Transverse colon (tissue), 3 donors: ENCODE data around the gene IKZF1.

Experiments
- POLR2A ChIP-seq: fragments of 450-650 bp; IDR thresholded peaks from one replicate; pipeline ENCODE4 v1.6.1; 2016; ENCODE audit warnings: antibody characterized with exemption, mild to moderate bottlenecking, moderate library complexity
- TF ChIP-seq, protein P1 (sequence below), 5 experiments: fragments of 200-600 bp in 3 of 5; fragments of 450-650 bp in 2 of 5; sonication (generic) in 3 of 5; IDR thresholded peaks; 1 replicate in 2 of 5; 2 replicates in 3 of 5; pipeline ENCODE4 v1.5.1; 2016 to 2017; ENCODE audit warnings: antibody characterized with exemption in 5 of 5, inconsistent platforms in 3 of 5, mild to moderate bottlenecking in 2 of 5, moderate library complexity in 1 of 5

DNA sequence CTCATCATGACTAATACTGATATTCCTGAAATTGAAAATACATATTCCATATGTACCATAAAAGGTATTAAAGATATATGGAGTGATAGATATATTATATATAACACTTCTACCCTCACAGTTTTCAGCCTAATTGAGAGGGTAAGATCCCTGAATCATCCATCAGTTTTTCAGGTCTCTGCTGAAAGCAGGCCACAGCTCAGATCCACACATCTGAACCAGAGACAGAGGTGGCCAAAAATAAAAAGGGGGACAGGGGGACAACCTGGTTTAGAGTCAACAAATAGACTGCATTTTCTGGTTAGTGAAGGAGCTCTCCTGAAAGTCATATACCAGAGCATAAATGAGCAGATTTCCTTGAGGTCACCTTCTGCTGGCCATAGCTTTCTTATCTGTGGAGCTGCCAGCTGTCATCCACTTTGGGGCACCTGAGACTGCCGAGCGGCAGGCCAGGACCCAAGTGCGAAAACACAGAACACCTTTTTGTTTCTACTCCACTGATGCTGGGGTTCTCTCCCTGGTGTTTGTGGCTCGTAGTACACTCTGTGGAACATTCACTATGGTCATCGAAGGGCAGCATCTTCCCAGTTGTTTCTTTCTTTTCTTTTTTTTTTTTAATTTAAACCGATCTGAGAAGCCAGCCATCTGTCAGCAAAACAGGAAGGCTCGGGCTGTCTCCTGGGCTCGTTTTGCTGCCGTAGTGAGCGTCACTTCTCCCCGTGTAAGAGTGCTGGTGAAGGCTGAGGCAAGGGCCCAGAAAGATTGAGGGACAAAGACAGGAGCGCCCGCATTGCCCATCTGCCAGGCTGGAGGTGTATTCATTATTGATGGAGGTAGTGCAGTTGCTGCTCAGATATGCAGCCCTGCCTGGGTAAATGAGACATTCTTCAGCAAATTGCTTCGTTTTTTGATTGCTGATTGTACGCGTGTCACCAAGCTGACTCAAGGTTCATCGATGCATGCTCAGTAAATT, 13.5 kb downstream of the IKZF1 start:
- TF ChIP-seq, protein P1, sequence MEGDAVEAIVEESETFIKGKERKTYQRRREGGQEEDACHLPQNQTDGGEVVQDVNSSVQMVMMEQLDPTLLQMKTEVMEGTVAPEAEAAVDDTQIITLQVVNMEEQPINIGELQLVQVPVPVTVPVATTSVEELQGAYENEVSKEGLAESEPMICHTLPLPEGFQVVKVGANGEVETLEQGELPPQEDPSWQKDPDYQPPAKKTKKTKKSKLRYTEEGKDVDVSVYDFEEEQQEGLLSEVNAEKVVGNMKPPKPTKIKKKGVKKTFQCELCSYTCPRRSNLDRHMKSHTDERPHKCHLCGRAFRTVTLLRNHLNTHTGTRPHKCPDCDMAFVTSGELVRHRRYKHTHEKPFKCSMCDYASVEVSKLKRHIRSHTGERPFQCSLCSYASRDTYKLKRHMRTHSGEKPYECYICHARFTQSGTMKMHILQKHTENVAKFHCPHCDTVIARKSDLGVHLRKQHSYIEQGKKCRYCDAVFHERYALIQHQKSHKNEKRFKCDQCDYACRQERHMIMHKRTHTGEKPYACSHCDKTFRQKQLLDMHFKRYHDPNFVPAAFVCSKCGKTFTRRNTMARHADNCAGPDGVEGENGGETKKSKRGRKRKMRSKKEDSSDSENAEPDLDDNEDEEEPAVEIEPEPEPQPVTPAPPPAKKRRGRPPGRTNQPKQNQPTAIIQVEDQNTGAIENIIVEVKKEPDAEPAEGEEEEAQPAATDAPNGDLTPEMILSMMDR (IDR thresholded peaks at IDR 0.05), result no peak
- TF ChIP-seq POLR2A, result no peak
